Thyroid gland (tissue), 4 donors: ENCODE results near the gene FCER2. TPM values are rescaled to one million over a fixed set of nuclear protein-coding genes. Genes with fewer than 3 reads are reported as not detected.

Experiments used
- DNase-seq, 2 donors: peaks; one replicate each; pipeline ENCODE4 v3.0.0-alpha.2; 2019
- H3K27ac ChIP-seq, 3 donors: fragments of 200-600 bp; sonication (generic); 1 replicate in 2 of 3; 2 replicates in 1 of 3; pipeline ENCODE4 v1.5.1; 2016 to 2019; ENCODE audit warnings: mild to moderate bottlenecking in 1 of 3, moderate library complexity in 1 of 3
- H3K27me3 ChIP-seq: fragments of 200-600 bp; sonication (generic); one replicate; pipeline ENCODE4 v1.5.1; 2019
- H3K36me3 ChIP-seq, 2 donors: fragments of 200-600 bp; sonication (generic); one replicate each; pipeline ENCODE4 v1.5.1; 2016 to 2019
- H3K4me1 ChIP-seq, 2 donors: fragments of 200-600 bp; sonication (generic); one replicate each; pipeline ENCODE4 v1.5.1; 2017 to 2019
- H3K4me3 ChIP-seq, 3 donors: fragments of 200-600 bp; sonication (generic); replicated peaks in 1 of 3; 1 replicate in 2 of 3; 2 replicates in 1 of 3; pipeline ENCODE4 v1.5.1; 2016; ENCODE audit warnings: mild to moderate bottlenecking in 1 of 3
- H3K9me3 ChIP-seq: fragments of 200-600 bp; sonication (generic); one replicate; pipeline ENCODE4 v1.5.1; 2017
- CTCF ChIP-seq, 6 experiments: fragments of 200-600 bp in 3 of 6; fragments of 450-650 bp in 3 of 6; sonication (generic) in 3 of 6; IDR thresholded peaks; one replicate each; pipeline ENCODE4 v1.5.1; 2016 to 2019; ENCODE audit warnings: antibody characterized with exemption in 6 of 6, mild to moderate bottlenecking in 2 of 6, inconsistent platforms in 1 of 6, moderate library complexity in 1 of 6
- POLR2A ChIP-seq, 2 donors: fragments of 450-650 bp; IDR thresholded peaks; one replicate each; pipeline ENCODE4 v1.6.1; 2017; ENCODE audit warnings: antibody characterized with exemption in 2 of 2, mild to moderate bottlenecking in 2 of 2, moderate library complexity in 1 of 2
- WGBS, 2 donors: methylation state at CpG; one replicate each; pipeline ENCODE4 v1.1.5; 2017; 5-methylcytosine and 5-hydroxymethylcytosine counted together
- intact Hi-C: fragments of 100-400 bp; cut with DNase I; formaldehyde crosslinking; loops from one replicate; pipeline ENCODE4 v1.15.1; 2023
- total RNA-seq, 4 donors: library from RNA; depleted of rRNA; stranded (reverse); fragments of >200 nt; gene quantifications; one replicate each; pipeline ENCODE4 v1.2.3, GENCODE V29; 2016

Gene FCER2
- total RNA-seq, 4 donors from 2014 or later, result not detected

DNA sequence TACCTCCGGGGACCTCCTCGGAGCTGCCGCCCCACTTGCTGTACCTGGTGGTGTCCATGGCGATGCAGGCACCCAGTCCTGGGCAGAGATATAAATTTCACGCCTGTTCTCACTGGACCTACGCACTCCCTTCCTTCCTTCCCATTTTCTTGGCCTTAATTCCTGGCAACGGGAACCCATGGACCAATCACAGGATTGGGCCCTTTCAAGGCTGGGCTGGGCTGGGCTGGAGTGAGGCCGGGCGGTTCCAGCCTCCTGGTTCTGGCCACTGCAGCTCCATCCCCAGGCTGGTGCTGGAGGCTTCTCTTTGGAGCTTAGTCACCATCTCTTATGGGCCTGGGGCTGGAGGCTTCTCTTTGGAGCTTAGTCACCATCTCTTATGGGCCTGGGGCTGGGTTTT, 30.1 kb upstream of the FCER2 start, which contains the start of gene CLEC4G:
Gene CLEC4G (minus strand): TSS at position 66 of the 400 bp plus-strand sequence. CDS start 8 bp downstream, at position 58.
- H3K4me3 ChIP-seq, result no peak within 1 kb of the TSS
- H3K27ac ChIP-seq, result no peak within 1 kb of the TSS
- intact Hi-C loops, result no loop called here
- H3K9me3 ChIP-seq, result no peaks in the 10 kb centered on the region
- DNase-seq, result no peak
- no peaks in the 10 kb centered on the region for H3K4me1 ChIP-seq
- no peaks in the 10 kb centered on the region for H3K36me3 ChIP-seq
- TF ChIP-seq POLR2A (IDR thresholded peaks at IDR 0.05) (no peak), CTCF (IDR thresholded peaks at IDR 0.05) (no peak)
- 60 to 62% methylated on average over 9 of the region's 9 CpGs for WGBS, 2 donors
- H3K27me3 ChIP-seq, result peaks cover 11% of the 10 kb centered on the region

DNA sequence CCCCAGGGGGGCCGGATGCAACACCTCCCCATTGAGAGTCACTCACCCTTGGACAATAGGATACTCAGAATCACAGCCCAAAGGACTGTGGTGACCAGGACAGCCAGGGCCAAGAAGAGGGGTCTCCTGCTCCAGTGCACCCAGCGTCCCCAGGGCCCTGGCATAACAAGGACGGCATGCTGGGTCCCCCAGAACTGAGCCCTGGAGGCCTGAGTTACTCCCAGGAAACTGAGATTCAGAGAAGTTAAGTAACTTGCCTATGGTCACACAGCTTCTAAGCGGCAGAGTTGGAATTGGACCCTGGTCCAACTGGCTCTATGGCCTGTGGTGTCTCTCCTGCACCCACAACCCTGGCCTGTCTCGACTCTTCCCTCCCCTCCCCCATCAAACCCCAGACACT, 29.7 kb upstream of the FCER2 start:
- DNase-seq, result no peak
- H3K27ac ChIP-seq, result no peak overlapping the region
- WGBS, 2 donors, result 54 to 62% methylated on average over 4 to 5 of the region's 5 CpGs
- peaks cover 11% of the 10 kb centered on the region for H3K27me3 ChIP-seq
- H3K4me3 ChIP-seq, result no peak overlapping the region
- H3K9me3 ChIP-seq, result no peaks in the 10 kb centered on the region
- H3K4me1 ChIP-seq, result no peaks in the 10 kb centered on the region
- no peaks in the 10 kb centered on the region for H3K36me3 ChIP-seq
- TF ChIP-seq CTCF (IDR thresholded peaks at IDR 0.05) (no peak), POLR2A (IDR thresholded peaks at IDR 0.05) (no peak)
- intact Hi-C loops, result no loop called here

DNA sequence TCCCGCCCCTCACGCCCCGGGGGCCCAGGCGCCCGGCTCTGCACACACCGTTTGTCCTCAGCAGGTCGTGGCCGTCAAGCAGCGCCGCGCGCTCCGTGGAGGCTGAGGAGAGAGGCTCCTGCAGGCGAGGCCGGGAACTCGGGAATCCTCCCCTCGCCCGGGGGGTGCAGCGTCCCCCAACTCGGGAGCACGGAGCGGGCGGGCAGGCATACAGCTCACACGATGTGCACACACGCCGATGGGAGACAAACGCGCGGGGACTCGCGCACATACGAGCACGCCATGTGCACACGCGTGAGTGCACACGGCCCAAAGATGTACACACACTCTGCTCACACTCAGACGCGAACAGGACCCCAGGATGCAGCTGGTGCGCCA, 29.3 kb upstream of the FCER2 start:
- intact Hi-C loops, result no loop called here
- no peaks in the 10 kb centered on the region for H3K36me3 ChIP-seq
- DNase-seq, result no peak
- WGBS, 2 donors, result 60 to 74% methylated on average over 15 to 19 of the region's 39 CpGs
- H3K9me3 ChIP-seq, result no peaks in the 10 kb centered on the region
- no peak overlapping the region for H3K4me3 ChIP-seq
- peaks cover 11% of the 10 kb centered on the region for H3K27me3 ChIP-seq
- no peak overlapping the region for H3K27ac ChIP-seq
- H3K4me1 ChIP-seq, result no peaks in the 10 kb centered on the region
- no peak for TF ChIP-seq POLR2A (IDR thresholded peaks at IDR 0.05)
- no peak for TF ChIP-seq CTCF (IDR thresholded peaks at IDR 0.05)

DNA sequence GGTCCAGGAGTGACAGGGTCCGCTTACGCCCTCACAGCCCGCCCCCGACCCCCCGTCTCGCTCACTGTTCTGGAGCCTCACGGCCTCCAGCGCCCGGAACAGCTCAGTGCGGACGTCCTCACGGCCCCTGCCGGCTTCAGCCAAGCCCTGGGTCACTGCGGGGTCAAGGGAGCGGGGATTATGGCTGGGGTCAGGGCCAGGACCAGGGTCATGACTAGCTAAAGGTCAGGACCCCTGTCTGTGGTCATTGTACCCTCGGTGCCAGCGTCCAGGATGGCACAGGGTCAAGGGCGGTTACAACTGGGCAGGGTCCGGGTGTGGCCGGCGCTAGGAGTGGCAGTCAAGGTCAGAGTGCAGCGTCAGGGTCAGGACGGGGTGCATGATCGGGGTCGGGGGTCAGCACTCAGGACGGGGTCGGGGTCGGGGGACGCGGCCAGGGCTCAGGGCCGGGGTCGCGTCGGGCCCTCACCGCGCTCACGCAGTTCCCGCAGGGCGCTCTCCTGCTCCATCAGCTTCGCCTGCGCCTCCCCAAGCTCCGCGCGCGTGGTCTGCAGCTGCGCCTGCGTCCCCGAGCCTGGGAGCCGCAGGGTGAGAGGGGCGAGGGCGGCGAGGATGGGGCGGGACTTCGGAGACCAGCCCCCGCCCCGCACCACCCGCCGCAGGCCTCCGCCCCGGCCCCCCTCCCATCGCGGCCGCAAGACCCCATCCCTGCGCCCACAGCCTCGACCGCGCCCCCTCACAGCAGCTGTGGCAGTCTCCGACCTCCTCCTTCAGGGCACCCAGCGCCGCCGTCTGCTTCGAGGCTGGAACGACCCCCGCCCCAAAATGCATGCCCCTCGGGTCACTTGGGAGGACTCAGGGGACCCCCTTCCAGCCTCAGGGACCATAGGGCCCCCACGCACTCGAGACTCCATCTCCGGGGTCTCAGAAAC, 28.6 kb upstream of the FCER2 start:
- no peak for DNase-seq
- H3K27ac ChIP-seq, result no peak overlapping the region
- intact Hi-C loops, result no loop called here
- TF ChIP-seq POLR2A (IDR thresholded peaks at IDR 0.05), result no peak
- TF ChIP-seq CTCF (IDR thresholded peaks at IDR 0.05), result no peak
- no peaks in the 10 kb centered on the region for H3K36me3 ChIP-seq
- WGBS, 2 donors, result 5% methylated on average over 41 of the region's 78 CpGs; no CpG with 5 or more reads in 1 of the 2 donors
- no peaks in the 10 kb centered on the region for H3K4me1 ChIP-seq
- no peaks in the 10 kb centered on the region for H3K9me3 ChIP-seq
- no peak overlapping the region for H3K4me3 ChIP-seq
- peaks cover 11% of the 10 kb centered on the region for H3K27me3 ChIP-seq

- TF ChIP-seq CTCF (IDR thresholded peaks at IDR 0.05) (no peak), POLR2A (IDR thresholded peaks at IDR 0.05) (no peak)
- intact Hi-C loops, result no loop called here
- Histone ChIP-seq H3K4me1 (no peaks in the 10 kb centered on the region), H3K4me3 (no peak overlapping the region), H3K36me3 (no peaks in the 10 kb centered on the region), H3K9me3 (no peaks in the 10 kb centered on the region), H3K27me3 (peaks cover 11% of the 10 kb centered on the region), H3K27ac (no peak overlapping the region)
- whole genome bisulfite sequencing, 2 donors, result 2 to 5% methylated on average over 14 to 23 of the region's 34 CpGs
- DNase-seq, result no peak
These were observed 27.9 kb upstream of the FCER2 start for GRCh38 chr19:7729831-7730285.
